ENCODE data around the gene C12orf54. TPM values are rescaled to one million over a fixed set of nuclear protein-coding genes. Genes with fewer than 3 reads are reported as not detected.

Gene C12orf54
- total RNA-seq, result not detected in 2 replicates

DNA sequence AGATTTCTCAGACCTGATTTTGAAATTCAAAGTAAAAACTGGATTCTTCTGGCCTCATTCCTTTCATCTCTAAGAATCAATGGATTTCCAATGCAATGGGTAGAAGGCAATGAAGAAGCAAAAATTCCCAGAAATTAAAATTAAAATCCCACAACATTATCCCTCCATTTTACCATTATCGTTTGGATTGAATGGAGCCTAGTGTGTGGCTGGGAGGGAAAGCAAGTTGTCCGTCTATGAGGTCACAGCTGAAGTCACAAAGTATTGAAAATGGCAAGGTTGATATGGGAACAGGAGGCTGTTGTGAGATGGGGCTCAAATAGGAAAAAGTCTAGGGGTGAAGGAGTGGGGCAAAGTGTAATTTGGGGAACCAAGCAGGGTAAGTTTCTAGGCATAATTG, at the start of gene C12orf54:
Gene C12orf54 (plus strand): TSS at position 301 of the 400 bp plus-strand sequence. CDS start 799 bp downstream, outside the sequence.

DNA sequence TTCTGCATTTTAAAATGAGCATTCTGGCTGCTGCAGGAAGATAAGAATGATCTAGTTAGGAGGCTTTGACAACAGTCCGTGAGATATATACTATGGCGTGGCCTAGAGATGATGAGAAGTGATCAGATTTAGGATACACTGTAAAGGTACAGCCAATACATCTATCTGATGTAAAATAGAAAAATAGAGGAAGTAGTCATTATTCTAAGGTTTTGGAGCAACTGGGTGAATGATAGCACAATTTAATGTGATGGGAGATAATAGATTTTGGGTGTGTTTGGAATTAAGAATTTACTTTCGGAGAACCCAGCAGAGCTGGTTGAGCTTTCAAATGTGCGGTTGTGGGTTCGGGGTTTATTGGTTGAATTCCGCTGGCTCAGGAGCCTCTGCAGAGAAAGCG, 10.0 kb upstream of the C12orf54 start, which contains the start of gene ANP32D:
Gene ANP32D (plus strand): TSS at position 301 of the 400 bp plus-strand sequence. CDS start 106 bp downstream, outside the sequence.

DNA sequence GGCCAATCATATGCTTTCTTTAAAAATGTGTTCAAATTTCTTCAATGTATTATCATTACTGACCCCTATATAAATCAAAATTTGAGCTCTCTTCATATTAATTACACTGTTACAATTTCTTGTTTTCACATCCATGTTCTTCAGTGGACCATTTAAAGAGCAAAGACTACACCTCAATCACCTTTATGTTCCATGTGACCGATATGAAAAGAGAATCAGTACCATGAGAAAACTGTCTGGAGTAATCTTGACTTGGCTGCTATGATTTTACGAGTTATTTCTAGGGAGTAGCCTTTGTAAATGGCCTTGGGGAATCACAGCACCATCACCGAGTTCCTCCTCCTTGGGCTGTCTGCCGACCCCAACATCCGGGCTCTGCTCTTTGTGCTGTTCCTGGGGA, 43.0 kb downstream of the C12orf54 start, which contains the start of gene OR8S1:
Gene OR8S1 (plus strand): TSS at position 301 of the 400 bp plus-strand sequence. CDS start 0 bp downstream, at position 301.

Other genes starting within 250 kb of the C12orf54 start
- 1.1 TPM in 2 replicates for gene ZNF641, start 131.6 kb upstream of the C12orf54 start, total RNA-seq
- not detected in 2 replicates for gene ANP32D, start 9.9 kb upstream of the C12orf54 start, total RNA-seq
- gene OR8S1, start 43.1 kb downstream of the C12orf54 start, total RNA-seq, result not detected in 2 replicates
- gene LALBA, start 87.5 kb downstream of the C12orf54 start, total RNA-seq, result not detected in 2 replicates
- 34.0 and 55.1 TPM in 2 replicates for gene KANSL2, start 199.7 kb downstream of the C12orf54 start, total RNA-seq
- gene CCNT1, start 234.2 kb downstream of the C12orf54 start, total RNA-seq, result 11.3 and 30.2 TPM in 2 replicates

Measured in bladder microvascular endothelial cell (primary cell).